Left cardiac atrium (tissue), 4 donors: ENCODE measurements around the gene PTGES3L. TPM values are rescaled to one million over a fixed set of nuclear protein-coding genes. Genes with fewer than 3 reads are reported as not detected.
"Not testable (repeated sequence)": the region's sequence is repeated elsewhere in the genome, so short reads cannot be mapped to it uniquely, and the experiment has no call there.

Experiments used
- ATAC-seq, 2 donors: fragments of 200-7000 bp; cut with Tn5 transposase; one replicate each; pipeline ENCODE4 v1.9.1; 2020; ENCODE audit warnings: mild to moderate bottlenecking in 2 of 2, moderate library complexity in 2 of 2
- DNase-seq: peaks from one replicate; pipeline ENCODE4 v3.0.0-alpha.2; 2020
- intact Hi-C, 2 donors: fragments of 100-400 bp; cut with DNase I; formaldehyde crosslinking; loops; one replicate each; pipeline versions ENCODE4 v1.14.1 to v1.15.1; 2022 to 2023
- total RNA-seq, 2 donors: library from RNA; stranded (reverse); fragmentation: NEBNext Ultra II Directional; extraction: Animal tissue kit (Norgen Biotek cat#: 25700); gene quantifications; one replicate each; pipeline ENCODE4 v1.2.1, GENCODE V29; 2021
- donor health status: DM: no; HTN: yes; CAD: no.
- donor health status: DM: no; HTN: yes; CAD: no; lungs with severe emphysema.
- donor health status: DM: yes; HTN: yes; CAD: no.
- donor health status: Dilated cardiomyopathy.

PTGES3L gene
- total RNA-seq, 2 donors from 2014 or later = 37.8 to 49.4 TPM

- DNase-seq (no peak), ATAC-seq (no peak)
- intact Hi-C loops = no loop called here
Observed at GRCh38 chr17:42989726-42990652, 10.1 kb upstream of the PTGES3L start.

- DNase-seq (no peak), ATAC-seq (no peak)
- intact Hi-C loops = no loop called here
Observed at GRCh38 chr17:42989141-42989540, 9.3 kb upstream of the PTGES3L start.

- ATAC-seq (no peak), DNase-seq (no peak)
- intact Hi-C loops = no loop called here
Observed at GRCh38 chr17:42985225-42985624, 5.3 kb upstream of the PTGES3L start.

GRCh38 chr17:42982266-42982665, 2.4 kb upstream of the PTGES3L start:
- DNase-seq (no peak), ATAC-seq (no peak)
- intact Hi-C loops = no loop called here

GRCh38 chr17:42980766-42981397, 1.0 kb upstream of the PTGES3L start:
- ATAC-seq = peak; percentile 51 to 72
- intact Hi-C loops = no loop called here

GRCh38 chr17:42980274-42980765, 440 bp upstream of the PTGES3L start, which contains the start of gene RUNDC1:
Gene RUNDC1 (plus strand): TSS chr17:42980565. CDS start chr17:42980577, 12 bp downstream.
- intact Hi-C loops = no loop called here
- DNase-seq (peak; percentile 96), ATAC-seq (peak; percentile 95 to 96)

More at GRCh38 chr17:42980766-42981397, 1.0 kb upstream of the PTGES3L start:
- peak; percentile 41 for DNase-seq

GRCh38 chr17:42975701-42976100, 4.2 kb downstream of the PTGES3L start:
- DNase-seq, ATAC-seq, intact Hi-C loops: not testable (repeated sequence)

- ATAC-seq (no peak), DNase-seq (no peak)
- intact Hi-C loops = no loop called here
Observed at GRCh38 chr17:42975265-42975664, 4.6 kb downstream of the PTGES3L start.

GRCh38 chr17:42973323-42973722, 6.6 kb downstream of the PTGES3L start:
- DNase-seq, ATAC-seq: not testable (repeated sequence)

GRCh38 chr17:42971589-42971988, 8.3 kb downstream of the PTGES3L start:
- intact Hi-C loops = no loop called here
- DNase-seq (no peak), ATAC-seq (no peak)

More at GRCh38 chr17:42973323-42973722, 6.6 kb downstream of the PTGES3L start:
- intact Hi-C loops = not testable (repeated sequence)

- DNase-seq (no peak), ATAC-seq (no peak)
- intact Hi-C loops = no loop called here
Observed at GRCh38 chr17:42969001-42969581, 10.8 kb downstream of the PTGES3L start.

GRCh38 chr17:42967925-42968324, 12.0 kb downstream of the PTGES3L start:
- intact Hi-C loops = no loop called here
- ATAC-seq (no peak), DNase-seq (no peak)

- intact Hi-C loops = no loop called here
- peak; percentile 96 to 98 for ATAC-seq
- peak; percentile 93 for DNase-seq
Observed at GRCh38 chr17:42964161-42964932, 15.5 kb downstream of the PTGES3L start, which contains the start of gene AARSD1. Gene AARSD1 (minus strand): TSS chr17:42964454. CDS start chr17:42964440, 14 bp downstream.

GRCh38 chr17:42953669-42954068, 26.2 kb downstream of the PTGES3L start:
- intact Hi-C loops = no loop called here
- no peak for ATAC-seq

GRCh38 chr17:42950044-42950783, 29.7 kb downstream of the PTGES3L start:
- no peak for DNase-seq
- ATAC-seq = no peak

More at GRCh38 chr17:42953669-42954068, 26.2 kb downstream of the PTGES3L start:
- DNase-seq = no peak

GRCh38 chr17:42946812-42947211, 33.1 kb downstream of the PTGES3L start:
- ATAC-seq (no peak), DNase-seq (no peak)
- intact Hi-C loops = no loop called here

More at GRCh38 chr17:42950044-42950783, 29.7 kb downstream of the PTGES3L start:
- intact Hi-C loops = no loop called here

- ATAC-seq (no peak), DNase-seq (no peak)
- intact Hi-C loops = no loop called here
Observed at GRCh38 chr17:42944211-42944610, 35.7 kb downstream of the PTGES3L start.
